Measurements from ENCODE around the gene ABTB2. TPM values are rescaled to one million over a fixed set of nuclear protein-coding genes. Genes with fewer than 3 reads are reported as not detected.

Gene ABTB2
- total and polyA plus RNA-seq, 2 experiments from 2014 or later = 2.6 to 12.1 TPM

DNA sequence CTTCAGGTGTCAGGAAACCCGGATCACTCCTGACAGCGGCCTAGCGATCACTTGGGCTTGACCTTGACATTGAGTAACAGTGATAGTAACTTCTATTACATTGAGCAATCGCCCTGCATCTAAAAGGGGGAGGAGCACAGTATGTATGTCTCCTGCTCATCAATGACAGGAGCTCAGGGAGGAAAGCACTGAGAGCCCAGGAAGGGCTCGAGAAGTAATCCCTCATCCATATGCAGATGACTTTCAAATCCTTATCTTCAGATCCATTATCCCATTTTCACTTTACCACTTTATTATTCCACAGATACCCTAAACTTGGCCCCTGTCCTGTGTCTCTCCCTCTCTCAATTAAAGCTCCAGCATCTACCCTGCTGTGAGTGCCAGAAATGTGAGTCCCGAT, 47.8 kb downstream of the ABTB2 start:
- peaks cover 5% of the 10 kb centered on the region for H3K27me3 Mint-ChIP-seq (ENCODE audit: insufficient read depth, low read depth, poor library complexity)
- H3K27ac ChIP-seq (ENCODE audit: low read depth) = no peak overlapping the region

More for the DNA sequence above, 47.8 kb downstream of the ABTB2 start:
- Mint-ChIP-seq H3K27ac (0 out of 2 replicates have a peak overlapping the region, but pooled peaks have one; percentile 0), H3K4me3 (0 out of 3 replicates have a peak overlapping the region, but pooled peaks have one; percentile 6), H3K9me3 (no peaks in the 10 kb centered on the region; the same call in 2 of the 3 replicates), H3K4me1 (peaks cover 45% of the 10 kb centered on the region), H3K36me3 (ENCODE audit: low read depth) (no peaks in the 10 kb centered on the region)
- H4K20me1 ChIP-seq (replicated peaks; ENCODE audit: insufficient read depth) = no peaks in the 10 kb centered on the region
- no peak overlapping the region for H2AFZ ChIP-seq
- 0 out of 2 replicates have a peak, but pooled peaks cover 4% of the 10 kb centered on the region for H3K79me2 ChIP-seq (replicated peaks; ENCODE audit: insufficient read depth)
- DNase-seq (ENCODE audit: low spot score) (peak; percentile 35), ATAC-seq (peak; percentile 76)
- peaks cover 22% of the 10 kb centered on the region for H3K4me1 ChIP-seq (ENCODE audit: insufficient read depth)
- no peaks in the 10 kb centered on the region for H3K36me3 ChIP-seq (ENCODE audit: insufficient read depth)
- H3F3A ChIP-seq (replicated peaks; ENCODE audit: low read depth) = no peaks in the 10 kb centered on the region
- peak overlapping the region; percentile 9 for H3K4me2 ChIP-seq
- H3K9me2 ChIP-seq (ENCODE audit: insufficient read depth) = no peaks in the 10 kb centered on the region
- no peaks in the 10 kb centered on the region for H3K27me3 ChIP-seq (ENCODE audit: insufficient read depth)
- no peak overlapping the region for H3K4me3 ChIP-seq
- TF ChIP-seq POLR2AphosphoS5 (IDR thresholded peaks at IDR 0.05; ENCODE audit: low read depth) = no peak
- no peak for TF ChIP-seq REST (IDR thresholded peaks at IDR 0.05; ENCODE audit: unreplicated experiment)
- TF ChIP-seq NANOG (IDR thresholded peaks at IDR 0.05; ENCODE audit: borderline replicate concordance) = no peak
- no peak for TF ChIP-seq ZNF462 (CRISPR knock-in tag; IDR thresholded peaks at IDR 0.05)
- TF ChIP-seq CTCF (conservative IDR thresholded peaks at IDR 0.05; ENCODE audit: low read depth in 2 of 2) = no peak
- no peak for TF ChIP-seq EZH2phosphoT487 (IDR thresholded peaks at IDR 0.05; ENCODE audit: unreplicated experiment)

Measured in GM23338 (cell line).